DOHH2 (cell line): Measurements from ENCODE around the gene CACNA1I.

Experiments used
- H3F3A ChIP-seq: fragments of 200-600 bp; sonication (generic), shearing (Covaris generic); 2 replicates; pipeline ENCODE4 v1.6.0; 2016; ENCODE audit warnings: antibody characterized with exemption, mild to moderate bottlenecking; ENCODE audit not compliant: control insufficient read depth, insufficient read depth
- H3K27ac ChIP-seq: fragments of 200-600 bp; sonication (generic); 2 replicates; pipeline ENCODE4 v1.5.1; 2014; ENCODE audit warnings: low read depth, mild to moderate bottlenecking, low read length, moderate library complexity
- H3K27me3 ChIP-seq: fragments of 200-600 bp; sonication (generic); 2 replicates; pipeline ENCODE4 v1.6.1; 2014; ENCODE audit warnings: mild to moderate bottlenecking, low read length, mixed read lengths; ENCODE audit not compliant: control insufficient read depth
- H3K36me3 ChIP-seq: fragments of 200-600 bp; sonication (generic); 2 replicates; pipeline ENCODE4 v1.6.1; 2014; ENCODE audit warnings: mild to moderate bottlenecking, low read length, moderate library complexity, mixed read lengths; ENCODE audit not compliant: control insufficient read depth
- H3K4me1 ChIP-seq: fragments of 200-600 bp; sonication (generic); 2 replicates; pipeline ENCODE4 v1.6.1; 2014; ENCODE audit warnings: mild to moderate bottlenecking, low read length, mixed read lengths; ENCODE audit not compliant: control insufficient read depth
- H3K4me2 ChIP-seq: fragments of 200-600 bp; sonication (generic); 2 replicates; pipeline ENCODE4 v1.6.0; 2014; ENCODE audit warnings: mild to moderate bottlenecking, low read length, moderate library complexity
- H3K4me3 ChIP-seq: fragments of 200-600 bp; sonication (generic); 2 replicates; pipeline ENCODE4 v1.5.1; 2014; ENCODE audit warnings: mild to moderate bottlenecking, low read length, mixed read lengths
- H3K79me2 ChIP-seq: fragments of 200-600 bp; sonication (generic); 2 replicates; pipeline ENCODE4 v1.6.1; 2014; ENCODE audit warnings: mild to moderate bottlenecking, low read length, mixed read lengths; ENCODE audit not compliant: control insufficient read depth
- H3K9me2 ChIP-seq: fragments of 200-600 bp; sonication (generic); replicated peaks from 2 replicates; pipeline ENCODE4 v1.6.1; 2014; ENCODE audit warnings: mild to moderate bottlenecking, low read length, mixed read lengths; ENCODE audit not compliant: control insufficient read depth
- H3K9me3 ChIP-seq: fragments of 200-600 bp; sonication (generic); 2 replicates; pipeline ENCODE4 v1.6.1; 2014; ENCODE audit warnings: antibody characterized with exemption, low read length, mixed read lengths; ENCODE audit not compliant: control insufficient read depth, insufficient read depth
- H4K20me1 ChIP-seq: fragments of 200-600 bp; sonication (generic); 2 replicates; pipeline ENCODE4 v1.6.0; 2014; ENCODE audit warnings: low read depth, mild to moderate bottlenecking, antibody characterized with exemption, low read length, moderate library complexity; ENCODE audit not compliant: control insufficient read depth, insufficient read depth
- CTCF ChIP-seq: fragments of 200-600 bp; sonication (generic); IDR thresholded peaks from one replicate; pipeline ENCODE4 v1.5.1; 2014; ENCODE audit warnings: antibody characterized with exemption, mild to moderate bottlenecking, low read depth, low read length; ENCODE audit not compliant: poor library complexity, severe bottlenecking
- EZH2phosphoT487 ChIP-seq: fragments of 200-600 bp; sonication (generic); IDR thresholded peaks from 2 replicates; pipeline ENCODE4 v1.6.1; 2017; ENCODE audit warnings: borderline replicate concordance, mild to moderate bottlenecking, antibody characterized with exemption, low read length, moderate library complexity, mixed read lengths

Gene CACNA1I

GRCh38 chr22:39611360-39611759, 40.8 kb downstream of the CACNA1I start:
- H3K4me1 ChIP-seq = peaks cover 17% of the 10 kb centered on the region

GRCh38 chr22:39612811-39613548, 42.4 kb downstream of the CACNA1I start:
- H3K27me3 ChIP-seq = peaks cover 34% of the 10 kb centered on the region
- TF ChIP-seq EZH2phosphoT487 (no peak), CTCF (no peak)
- no peak overlapping the region for H3K4me3 ChIP-seq
- no peaks in the 10 kb centered on the region for H4K20me1 ChIP-seq
- H3K9me3 ChIP-seq = no peaks in the 10 kb centered on the region
- H3K4me1 ChIP-seq = peaks cover 20% of the 10 kb centered on the region
- no peak overlapping the region for H3K27ac ChIP-seq
- no peaks in the 10 kb centered on the region for H3K36me3 ChIP-seq
- H3K79me2 ChIP-seq = no peaks in the 10 kb centered on the region
- no peak overlapping the region for H3K4me2 ChIP-seq
- H3K9me2 ChIP-seq = no peaks in the 10 kb centered on the region
- H3F3A ChIP-seq = no peaks in the 10 kb centered on the region

More at GRCh38 chr22:39611360-39611759, 40.8 kb downstream of the CACNA1I start:
- no peaks in the 10 kb centered on the region for H4K20me1 ChIP-seq
- H3K79me2 ChIP-seq = no peaks in the 10 kb centered on the region
- H3F3A ChIP-seq = no peaks in the 10 kb centered on the region
- H3K4me2 ChIP-seq = no peak overlapping the region
- no peaks in the 10 kb centered on the region for H3K36me3 ChIP-seq
- TF ChIP-seq EZH2phosphoT487 (no peak), CTCF (no peak)
- peaks cover 33% of the 10 kb centered on the region for H3K27me3 ChIP-seq
- H3K27ac ChIP-seq = no peak overlapping the region
- no peaks in the 10 kb centered on the region for H3K9me2 ChIP-seq
- H3K9me3 ChIP-seq = no peaks in the 10 kb centered on the region
- no peak overlapping the region for H3K4me3 ChIP-seq

- H3K36me3 ChIP-seq = no peaks in the 10 kb centered on the region
- no peaks in the 10 kb centered on the region for H3K9me2 ChIP-seq
- H4K20me1 ChIP-seq = no peaks in the 10 kb centered on the region
- H3K4me1 ChIP-seq = peaks cover 22% of the 10 kb centered on the region
- no peak overlapping the region for H3K27ac ChIP-seq
- no peak overlapping the region for H3K4me2 ChIP-seq
- H3F3A ChIP-seq = no peaks in the 10 kb centered on the region
- no peak overlapping the region for H3K4me3 ChIP-seq
- no peaks in the 10 kb centered on the region for H3K79me2 ChIP-seq
- peaks cover 36% of the 10 kb centered on the region for H3K27me3 ChIP-seq
- TF ChIP-seq CTCF (no peak), EZH2phosphoT487 (no peak)
- H3K9me3 ChIP-seq = no peaks in the 10 kb centered on the region
Observed at GRCh38 chr22:39613549-39613921, 43.0 kb downstream of the CACNA1I start.
